ENCODE data around the gene NCAPG2. TPM values are rescaled to one million over a fixed set of nuclear protein-coding genes. Genes with fewer than 3 reads are reported as not detected.

Gene NCAPG2
- total and polyA plus RNA-seq, 10 of the 15 experiments (the other 5 are each of a cell fraction or from before 2014, with no cell fraction given), result 11.2 to 78.2 (median 49.2) TPM

- TF ChIP-seq EED (IDR thresholded peaks at IDR 0.05; ENCODE audit: low read depth), result no peak
- no peak for TF ChIP-seq CHD2 (IDR thresholded peaks at IDR 0.05; ENCODE audit: borderline replicate concordance, low read depth, low read length)
- TF ChIP-seq MLLT1 (IDR thresholded peaks at IDR 0.05), result no peak
- TF ChIP-seq GATAD2B (conservative IDR thresholded peaks at IDR 0.05; ENCODE audit: low read depth), result no peak
- TF ChIP-seq FOXK2 (IDR thresholded peaks at IDR 0.05), result no peak
- no peak for TF ChIP-seq RELA (IDR thresholded peaks at IDR 0.05; ENCODE audit: borderline replicate concordance, partially characterized antibody)
- TF ChIP-seq IRF3 (IDR thresholded peaks at IDR 0.05), result no peak
- no peak for TF ChIP-seq HCFC1 (IDR thresholded peaks at IDR 0.05; ENCODE audit: low read length)
Measured at GRCh38 chr7:158738841-158739240, 34.2 kb upstream of the NCAPG2 start (continued).

- 97% methylated on average over 19 of the region's 19 CpGs for WGBS (ENCODE audit: insufficient coverage, insufficient replicate concordance, low lambda C conversion rate, missing lambda C conversion rate)
- in situ Hi-C loops (cut with MboI) (no loop called here), intact Hi-C loops (cut with micrococcal nuclease; ENCODE audit: unreplicated experiment) (no loop called here)
- POLR2A ChIA-PET, result interaction anchor here (0.6 kb wide), 1 partner anchor 127 kb away, joined by 3 read pairs; no protein-coding TSS in a partner anchor
- BruUV-seq (replicated peaks), result no TSS peak
- DNase-seq (ENCODE audit: low read depth, low spot score) (no peak), ATAC-seq (no peak), FAIRE-seq (no peak)
- Histone ChIP-seq H3K4me2 (ENCODE audit: control insufficient read depth, insufficient read depth) (no peak overlapping the region), H3K36me3 (ENCODE audit: control insufficient read depth in 2 of 2, insufficient read depth in 2 of 2, low read length in 1 of 2) (peaks cover 13 to 24% of the 10 kb centered on the region in 2 experiments), H2AFZ (ENCODE audit: control insufficient read depth, low read depth, low read length) (no peak overlapping the region), H3K9ac (ENCODE audit: control insufficient read depth, insufficient read depth, low read length) (no peak overlapping the region), H3K4me1 (ENCODE audit: control insufficient read depth, insufficient read depth, low read length) (no peaks in the 10 kb centered on the region), H3K4me3 (no peak overlapping the region), H3K9me3 (replicated peaks; ENCODE audit: control insufficient read depth, insufficient read depth, low read length) (no peaks in the 10 kb centered on the region), H4K20me1 (ENCODE audit: control insufficient read depth, insufficient read depth) (no peaks in the 10 kb centered on the region), H3K27ac (ENCODE audit: control insufficient read depth, insufficient read depth) (no peak overlapping the region), H3K79me2 (ENCODE audit: control insufficient read depth, insufficient read depth, low read length) (no peaks in the 10 kb centered on the region), H3K27me3 (replicated peaks in 1 of 2; ENCODE audit: control insufficient read depth in 2 of 2, insufficient read depth in 2 of 2, low read length in 1 of 2) (no peaks in the 10 kb centered on the region)
- CTCF ChIA-PET, result no interaction called here
- RAD21 ChIA-PET (ENCODE audit: unreplicated experiment), result no interaction called here
- SMC1A ChIA-PET (ENCODE audit: uncharacterized antibody, unreplicated experiment), result no interaction called here
- TF ChIP-seq POLR2AphosphoS2 (IDR thresholded peaks at IDR 0.05; ENCODE audit: low read depth, low read length), result 0 out of 2 replicates have a peak, but pooled peaks have one; percentile 31
- TF ChIP-seq ZBTB4 (CRISPR knock-in tag; IDR thresholded peaks at IDR 0.05), result no peak
- TF ChIP-seq GATAD2B (conservative IDR thresholded peaks at IDR 0.05; ENCODE audit: low read depth), result no peak
- TF ChIP-seq KAT2A (conservative IDR thresholded peaks at IDR 0.05; ENCODE audit: control insufficient read depth, low read depth, low read length), result no peak
Measured at GRCh38 chr7:158737064-158737695, 32.6 kb upstream of the NCAPG2 start.
